ENCODE data around the gene CPSF4L. TPM values are rescaled to one million over a fixed set of nuclear protein-coding genes. Genes with fewer than 3 reads are reported as not detected.
A peak's percentile ranks its signal among the peaks of the same experiment; 100 is the strongest.

CPSF4L gene
- total and polyA plus RNA-seq, 2 experiments from 2014 or later = not detected

DNA sequence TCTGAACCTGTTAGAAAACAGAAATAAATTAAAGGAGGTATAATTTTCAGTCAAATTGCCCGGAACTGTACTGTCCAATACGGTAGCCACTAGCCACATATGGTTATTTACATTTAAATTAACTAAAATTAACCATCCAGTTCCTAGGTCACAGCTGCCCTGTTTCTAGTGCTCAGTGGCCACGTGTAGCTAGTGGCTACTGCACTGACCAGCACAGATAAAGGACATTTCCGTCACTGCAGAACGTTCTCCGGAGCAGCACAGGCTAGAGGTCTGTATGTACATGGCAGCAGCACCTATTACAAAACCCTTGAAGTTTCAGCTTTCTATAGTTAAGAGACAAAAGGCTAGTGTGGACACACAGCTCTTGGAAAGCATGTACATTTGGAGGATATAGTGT is 33.7 kb downstream of the CPSF4L start:
- Histone ChIP-seq H3K36me3 (no peaks in the 10 kb centered on the region), H3K27me3 (no peaks in the 10 kb centered on the region), H3K9me3 (ENCODE audit: low read depth) (no peaks in the 10 kb centered on the region), H3K4me1 (ENCODE audit: low read depth) (peaks cover 10% of the 10 kb centered on the region), H3K4me3 (no peak overlapping the region), H3K27ac (peak overlapping the region; percentile 34)
- TF ChIP-seq, protein P1, sequence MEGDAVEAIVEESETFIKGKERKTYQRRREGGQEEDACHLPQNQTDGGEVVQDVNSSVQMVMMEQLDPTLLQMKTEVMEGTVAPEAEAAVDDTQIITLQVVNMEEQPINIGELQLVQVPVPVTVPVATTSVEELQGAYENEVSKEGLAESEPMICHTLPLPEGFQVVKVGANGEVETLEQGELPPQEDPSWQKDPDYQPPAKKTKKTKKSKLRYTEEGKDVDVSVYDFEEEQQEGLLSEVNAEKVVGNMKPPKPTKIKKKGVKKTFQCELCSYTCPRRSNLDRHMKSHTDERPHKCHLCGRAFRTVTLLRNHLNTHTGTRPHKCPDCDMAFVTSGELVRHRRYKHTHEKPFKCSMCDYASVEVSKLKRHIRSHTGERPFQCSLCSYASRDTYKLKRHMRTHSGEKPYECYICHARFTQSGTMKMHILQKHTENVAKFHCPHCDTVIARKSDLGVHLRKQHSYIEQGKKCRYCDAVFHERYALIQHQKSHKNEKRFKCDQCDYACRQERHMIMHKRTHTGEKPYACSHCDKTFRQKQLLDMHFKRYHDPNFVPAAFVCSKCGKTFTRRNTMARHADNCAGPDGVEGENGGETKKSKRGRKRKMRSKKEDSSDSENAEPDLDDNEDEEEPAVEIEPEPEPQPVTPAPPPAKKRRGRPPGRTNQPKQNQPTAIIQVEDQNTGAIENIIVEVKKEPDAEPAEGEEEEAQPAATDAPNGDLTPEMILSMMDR (IDR thresholded peaks at IDR 0.05; ENCODE audit: low read depth, low read length) = no peak
- DNase-seq (ENCODE audit: low read depth in 1 of 2, low spot score in 1 of 2) = no peak

- Histone ChIP-seq H3K27ac (no peak overlapping the region), H3K9me3 (ENCODE audit: low read depth) (no peaks in the 10 kb centered on the region), H3K4me1 (ENCODE audit: low read depth) (peaks cover 10% of the 10 kb centered on the region), H3K27me3 (no peaks in the 10 kb centered on the region), H3K4me3 (no peak overlapping the region), H3K36me3 (no peaks in the 10 kb centered on the region)
- TF ChIP-seq, protein P1 (IDR thresholded peaks at IDR 0.05; ENCODE audit: low read depth, low read length) = no peak
- DNase-seq (ENCODE audit: low read depth in 1 of 2, low spot score in 1 of 2) = no peak
These were observed 34.3 kb downstream of the CPSF4L start for GRCh38 chr17:73227379-73227778.

- no peaks in the 10 kb centered on the region for H3K36me3 ChIP-seq
- H3K4me3 ChIP-seq = no peak overlapping the region
- TF ChIP-seq, protein P1 (IDR thresholded peaks at IDR 0.05; ENCODE audit: low read depth, low read length) = no peak
- H3K27ac ChIP-seq = no peak overlapping the region
- peak in 1 of 2 donors; percentile 27 for DNase-seq (ENCODE audit: low read depth in 1 of 2, low spot score in 1 of 2)
- H3K9me3 ChIP-seq (ENCODE audit: low read depth) = no peaks in the 10 kb centered on the region
- no peaks in the 10 kb centered on the region for H3K27me3 ChIP-seq
- H3K4me1 ChIP-seq (ENCODE audit: low read depth) = peaks cover 10% of the 10 kb centered on the region
These were observed 35.0 kb downstream of the CPSF4L start for GRCh38 chr17:73226556-73227172.

DNA sequence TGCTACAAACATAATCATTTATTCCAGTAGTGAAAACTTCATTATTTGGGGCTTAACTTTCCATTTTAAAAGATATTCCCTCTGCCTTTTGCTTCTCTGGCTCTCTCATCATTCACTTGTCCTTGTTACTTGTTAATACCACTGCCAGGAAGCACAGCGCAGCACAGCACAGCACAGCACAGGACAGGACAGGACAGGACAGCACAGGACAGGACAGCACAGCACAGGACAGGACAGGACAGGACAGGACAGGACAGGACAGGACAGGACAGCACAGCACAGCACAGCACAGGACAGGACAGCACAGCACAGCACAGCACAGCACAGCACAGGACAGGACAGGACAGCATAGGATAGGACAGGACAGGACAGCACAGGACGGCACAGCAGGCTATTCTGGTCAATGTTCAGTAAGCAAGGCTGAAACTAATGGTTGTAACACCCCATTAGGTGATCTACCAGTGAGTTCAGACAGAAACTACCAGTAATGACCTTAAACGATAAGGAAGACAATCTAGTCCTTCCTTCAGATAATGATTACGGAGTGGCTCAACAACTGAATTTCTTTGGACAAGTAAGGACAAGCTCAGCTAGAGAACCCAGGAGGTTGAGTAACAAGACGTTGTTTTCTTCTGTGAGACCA is 36.9 kb downstream of the CPSF4L start:
- Histone ChIP-seq H3K4me3 (no peak overlapping the region), H3K27ac (no peak overlapping the region), H3K9me3 (ENCODE audit: low read depth) (no peaks in the 10 kb centered on the region), H3K36me3 (peaks cover 3% of the 10 kb centered on the region), H3K4me1 (ENCODE audit: low read depth) (peaks cover 5% of the 10 kb centered on the region), H3K27me3 (no peaks in the 10 kb centered on the region)
- TF ChIP-seq, protein P1 (IDR thresholded peaks at IDR 0.05; ENCODE audit: low read depth, low read length) = no peak
- DNase-seq (ENCODE audit: low read depth in 1 of 2, low spot score in 1 of 2) = no peak

GRCh38 chr17:73224237-73224636 is 37.4 kb downstream of the CPSF4L start:
- no peak for DNase-seq (ENCODE audit: low read depth in 1 of 2, low spot score in 1 of 2)
- Histone ChIP-seq H3K27me3 (no peaks in the 10 kb centered on the region), H3K27ac (no peak overlapping the region), H3K9me3 (ENCODE audit: low read depth) (no peaks in the 10 kb centered on the region), H3K4me3 (no peak overlapping the region), H3K36me3 (peaks cover 3% of the 10 kb centered on the region), H3K4me1 (ENCODE audit: low read depth) (peaks cover 5% of the 10 kb centered on the region)
- TF ChIP-seq, protein P1 (IDR thresholded peaks at IDR 0.05; ENCODE audit: low read depth, low read length) = no peak
